T-helper 1 cell (primary cell): ENCODE measurements around the gene NPAS4.
"Not testable (repeated sequence)": the region's sequence is repeated elsewhere in the genome, so short reads cannot be mapped to it uniquely, and the experiment has no call there.

ENCODE experiments used
- DNase-seq, 5 donors: peaks; one replicate each; pipeline ENCODE4 v3.0.0-alpha.2; 2012 to 2020

NPAS4 gene

DNA sequence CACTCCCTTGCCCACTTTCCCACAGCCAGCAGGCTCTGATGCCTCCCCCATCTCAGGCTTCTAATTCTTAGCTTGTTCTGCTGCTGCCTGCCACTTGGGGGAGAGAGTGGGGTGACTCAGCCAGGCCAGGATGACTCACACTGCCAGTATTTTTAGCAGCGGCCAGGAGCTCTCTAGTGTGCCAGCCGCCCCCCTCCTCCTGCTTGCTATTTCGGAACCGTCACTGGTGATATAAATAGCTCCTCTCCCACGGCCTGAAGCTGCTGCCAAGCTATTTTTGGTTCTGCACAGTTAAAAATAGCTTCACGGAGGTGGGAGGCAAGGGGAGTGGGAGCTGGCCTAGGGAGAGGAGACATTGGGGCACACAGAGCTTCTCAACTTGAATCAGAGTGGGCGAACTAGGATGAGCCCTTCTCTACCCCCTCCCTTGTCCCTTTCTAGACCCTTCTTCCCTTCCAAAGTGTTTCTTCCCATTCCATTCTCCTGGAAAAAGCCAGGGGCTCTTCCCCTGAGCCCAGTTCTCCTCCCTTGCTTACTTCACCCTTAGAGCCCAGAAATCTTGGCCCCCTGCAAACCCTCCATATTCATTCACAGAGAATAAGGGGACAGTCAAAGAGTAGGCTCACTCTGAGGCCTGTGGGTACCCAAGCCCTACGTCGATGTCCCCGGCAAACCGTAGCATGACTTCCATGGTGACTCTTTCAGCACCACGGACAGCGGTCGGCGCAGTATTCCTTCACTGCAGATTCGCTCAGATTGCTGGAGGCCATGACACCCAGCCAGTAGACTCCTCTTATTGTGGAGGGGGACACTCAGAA, 2.5 kb upstream of the NPAS4 start:
- peak in 4 of 5 donors; percentile 26 to 50 (median 35) for DNase-seq

DNA sequence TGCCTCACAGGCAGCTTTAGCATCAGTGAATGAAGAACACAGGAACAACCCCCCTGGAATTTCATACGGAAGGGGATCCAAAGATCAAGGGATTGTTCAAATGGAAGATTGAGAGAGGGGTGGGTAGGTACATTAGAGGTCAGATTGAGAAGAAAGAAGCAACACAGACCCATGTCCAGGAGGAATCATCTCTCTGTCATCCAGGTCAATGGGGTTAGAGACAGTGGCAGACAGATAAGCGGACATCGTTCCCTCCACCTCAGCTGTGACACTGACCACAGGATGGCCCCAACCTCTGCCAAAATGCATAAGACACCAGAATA, 1.9 kb upstream of the NPAS4 start:
- DNase-seq, result no peak

DNA sequence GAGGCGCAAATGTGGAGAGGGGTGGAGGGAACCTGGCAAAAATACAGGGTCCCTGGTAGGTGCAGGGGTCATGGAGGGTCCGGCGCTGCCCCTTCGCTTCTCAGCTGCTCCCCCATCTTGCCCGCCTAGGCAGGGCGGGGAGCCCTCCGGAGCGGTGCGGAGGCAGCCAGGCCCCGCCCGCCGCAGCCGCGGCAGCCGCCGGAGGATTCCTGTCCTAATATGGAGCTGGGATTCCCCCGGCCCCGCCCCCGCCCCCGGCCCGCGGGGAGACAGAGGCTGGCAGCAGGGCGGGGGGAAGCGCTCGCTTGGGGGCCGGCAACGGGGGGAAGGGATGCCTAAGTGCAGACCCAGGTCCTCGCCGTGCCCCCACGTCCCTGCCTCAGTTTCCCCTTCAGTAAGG, 1.0 kb upstream of the NPAS4 start:
- no peak for DNase-seq

DNA sequence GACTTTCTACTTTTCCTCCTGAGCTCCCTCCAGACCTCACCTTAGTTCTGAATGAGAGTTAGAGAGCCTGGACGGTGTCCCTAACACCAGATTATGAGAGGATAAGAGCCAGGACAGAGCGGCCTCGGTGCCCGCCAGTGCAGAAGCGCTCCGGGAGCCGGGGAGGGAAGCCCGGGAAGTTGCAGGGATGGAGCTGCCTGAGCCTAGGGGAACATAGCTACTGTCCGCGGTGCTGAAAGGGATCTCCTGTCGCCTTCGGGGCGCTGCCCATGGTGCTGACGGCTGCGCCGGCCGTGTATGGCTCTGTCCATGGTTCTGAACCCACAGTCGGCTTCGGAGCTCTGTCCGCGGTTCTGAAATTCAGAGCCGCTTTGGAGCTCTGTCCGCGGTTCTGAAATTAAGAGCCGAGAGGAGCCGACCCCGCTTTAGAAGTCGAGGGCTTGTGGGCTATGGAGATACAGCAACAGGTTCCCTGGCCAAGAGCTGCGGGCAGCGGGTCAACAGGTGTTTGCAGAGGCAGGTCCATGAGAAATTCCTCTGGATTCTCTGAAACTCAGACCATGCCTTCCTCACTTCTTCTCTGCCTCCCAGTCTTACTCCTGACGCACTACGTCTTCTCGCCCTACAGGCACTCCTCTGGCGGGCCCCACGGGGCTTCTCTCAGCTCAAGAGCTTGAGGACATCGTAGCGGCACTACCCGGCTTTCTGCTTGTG, 814 bp downstream of the NPAS4 start:
- DNase-seq, result peak; percentile 68 to 88 (median 81)

DNA sequence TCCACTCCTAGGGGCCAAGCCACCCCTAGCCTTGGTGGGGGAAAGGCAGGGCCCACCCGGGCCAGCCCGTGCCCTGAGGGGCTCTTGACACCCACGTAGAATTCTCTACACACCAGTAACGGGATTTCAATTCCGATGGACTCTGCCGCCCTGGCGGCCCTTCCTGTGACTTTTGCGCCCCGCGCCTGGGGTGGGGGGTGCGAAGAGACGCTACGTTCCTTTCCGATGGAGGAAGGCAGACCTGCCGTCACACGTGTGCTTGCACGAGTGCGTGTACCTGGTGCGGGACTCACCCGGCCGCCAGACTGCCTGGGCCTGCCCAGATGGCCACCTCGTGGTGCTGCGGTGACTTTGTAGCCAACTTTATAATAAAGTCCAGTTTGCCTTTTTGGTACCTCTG, 5.5 kb downstream of the NPAS4 start:
- no peak for DNase-seq

DNA sequence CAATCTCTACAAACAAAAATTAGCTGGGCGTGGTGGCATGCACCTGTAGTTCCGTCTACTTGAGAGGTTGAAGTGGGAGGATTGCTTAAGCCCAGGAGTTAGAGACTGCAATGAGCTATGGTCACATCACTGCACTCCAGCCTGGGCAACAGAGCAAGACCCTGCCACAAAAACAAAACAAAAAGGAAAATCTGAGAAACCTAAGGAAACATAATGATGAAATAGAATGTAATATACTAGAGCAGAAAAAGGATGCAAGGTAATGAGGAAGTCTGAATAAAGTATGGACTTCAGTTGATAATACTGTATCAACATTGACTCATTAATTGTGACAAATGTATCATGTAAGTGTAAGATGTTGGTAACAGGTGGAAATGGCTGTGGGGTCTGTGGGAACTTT, 8.1 kb downstream of the NPAS4 start:
- DNase-seq, result no peak

DNA sequence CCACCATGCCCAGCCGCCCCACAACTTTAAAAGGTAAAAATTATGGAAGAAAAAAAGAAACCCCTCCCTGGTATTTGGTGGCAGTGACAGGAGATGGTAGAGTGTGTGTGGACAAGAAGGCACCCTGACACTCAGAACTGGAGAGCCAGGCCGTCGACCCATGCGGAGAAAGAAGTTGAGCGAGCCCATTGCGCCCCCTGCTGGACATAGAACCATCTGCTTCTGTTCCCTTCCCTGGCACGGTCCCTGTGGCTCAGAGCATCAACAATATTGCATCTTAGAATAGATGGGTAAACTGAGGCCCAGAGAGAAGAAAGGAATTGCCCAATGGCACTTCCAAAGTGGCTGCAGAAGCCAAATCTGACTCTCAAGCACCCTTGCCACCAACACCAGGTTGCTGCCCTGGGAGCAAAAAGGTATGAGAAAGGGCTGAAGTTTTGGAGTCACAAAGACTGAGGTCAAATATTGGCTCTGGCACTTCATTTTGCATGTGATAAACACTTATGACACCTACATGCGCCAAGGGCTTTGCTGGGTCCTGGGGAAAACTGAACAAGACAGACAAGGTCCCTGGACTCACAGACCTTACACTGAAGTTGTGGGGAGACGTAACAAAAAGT, 9.3 kb downstream of the NPAS4 start:
- peak; percentile 32 to 69 (median 55) for DNase-seq

DNA sequence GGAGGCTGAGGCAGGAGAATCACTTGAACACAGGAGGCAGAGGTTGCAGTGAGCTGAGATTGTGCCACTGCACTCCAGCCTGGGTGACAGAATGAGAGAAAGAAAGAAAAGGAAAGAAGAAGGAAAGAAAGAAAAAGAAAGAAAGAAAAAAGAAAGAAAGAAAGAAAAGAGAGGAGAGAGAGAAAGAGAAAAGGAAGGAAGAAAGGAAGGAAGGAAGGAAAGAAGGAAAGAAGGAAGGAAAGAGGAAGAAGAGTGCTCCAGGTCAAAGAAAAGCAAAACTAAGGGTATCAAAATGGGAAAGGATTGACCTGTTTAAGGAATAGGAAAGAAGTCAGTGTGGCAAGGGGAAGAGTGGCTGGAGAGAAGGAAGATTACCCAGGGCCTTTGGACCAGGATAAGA, 10.5 kb downstream of the NPAS4 start:
- DNase-seq, result not testable (repeated sequence)

DNA sequence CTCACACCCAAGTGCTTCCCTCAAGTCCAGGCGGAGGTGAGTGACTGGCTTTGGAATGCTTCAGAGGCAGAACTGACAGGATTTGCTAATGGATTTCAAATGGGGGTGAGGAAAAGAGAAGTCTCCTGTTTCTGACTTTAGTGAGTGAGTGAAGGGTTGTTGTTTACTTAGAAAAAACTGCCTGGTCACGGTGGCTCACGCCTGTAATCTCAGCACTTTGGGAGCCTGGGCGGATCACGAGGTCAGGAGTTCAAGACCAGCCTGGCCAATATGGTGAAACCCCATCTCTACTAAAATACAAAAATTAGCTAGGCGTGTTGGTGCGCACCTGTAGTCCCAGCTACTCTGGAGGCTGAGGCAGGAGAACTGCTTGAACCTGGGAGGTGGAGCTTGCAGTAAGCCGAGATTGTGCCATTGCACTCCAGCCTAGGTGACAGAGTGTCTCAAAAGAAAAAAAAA, 11.1 kb downstream of the NPAS4 start:
- DNase-seq, result not testable (repeated sequence)

DNA sequence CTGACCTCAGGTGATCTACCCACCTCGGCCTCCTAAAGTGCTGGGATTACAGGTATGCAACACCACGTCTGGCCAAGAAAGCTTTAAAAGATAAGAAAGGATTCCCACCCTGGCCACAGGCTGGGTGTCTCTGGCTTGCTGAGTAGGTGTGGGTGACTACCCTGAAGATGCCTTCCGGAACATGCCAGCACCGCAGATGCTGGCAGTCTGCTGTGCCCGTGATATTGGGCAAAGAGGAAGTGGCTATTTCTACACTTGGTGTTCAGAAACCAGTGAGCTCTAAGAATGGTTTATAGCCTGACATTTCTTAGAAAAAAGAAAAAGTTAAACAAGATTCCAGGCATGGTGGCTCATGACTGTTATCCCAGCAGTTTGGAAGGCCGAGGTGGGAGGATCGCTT, 11.8 kb downstream of the NPAS4 start:
- no peak for DNase-seq

DNA sequence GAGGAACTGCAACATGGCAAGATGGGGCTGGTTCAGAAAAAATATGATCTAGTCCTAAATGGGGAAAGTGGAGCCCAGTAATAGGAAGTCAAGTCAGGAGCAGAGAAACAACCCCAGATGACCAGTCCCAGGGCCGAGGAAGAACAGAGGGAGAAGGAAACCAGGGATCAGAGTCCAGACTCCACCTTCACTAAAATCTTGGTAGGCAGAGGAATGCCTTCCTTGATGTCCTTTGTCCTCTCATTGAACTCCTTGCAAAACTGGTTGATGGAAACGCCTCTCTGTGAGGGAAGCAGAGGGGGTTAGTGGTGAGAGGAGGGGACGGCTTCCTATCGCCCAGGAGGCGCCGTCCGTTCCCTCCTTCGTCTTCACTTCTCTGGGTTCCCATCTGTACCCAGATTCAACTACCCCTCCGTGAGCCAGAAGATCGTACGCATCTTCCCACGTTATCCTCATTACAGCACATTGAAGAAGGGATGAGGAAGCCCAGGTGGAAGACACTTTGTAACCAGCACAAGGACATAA, 17.2 kb downstream of the NPAS4 start:
- DNase-seq, result no peak

DNA sequence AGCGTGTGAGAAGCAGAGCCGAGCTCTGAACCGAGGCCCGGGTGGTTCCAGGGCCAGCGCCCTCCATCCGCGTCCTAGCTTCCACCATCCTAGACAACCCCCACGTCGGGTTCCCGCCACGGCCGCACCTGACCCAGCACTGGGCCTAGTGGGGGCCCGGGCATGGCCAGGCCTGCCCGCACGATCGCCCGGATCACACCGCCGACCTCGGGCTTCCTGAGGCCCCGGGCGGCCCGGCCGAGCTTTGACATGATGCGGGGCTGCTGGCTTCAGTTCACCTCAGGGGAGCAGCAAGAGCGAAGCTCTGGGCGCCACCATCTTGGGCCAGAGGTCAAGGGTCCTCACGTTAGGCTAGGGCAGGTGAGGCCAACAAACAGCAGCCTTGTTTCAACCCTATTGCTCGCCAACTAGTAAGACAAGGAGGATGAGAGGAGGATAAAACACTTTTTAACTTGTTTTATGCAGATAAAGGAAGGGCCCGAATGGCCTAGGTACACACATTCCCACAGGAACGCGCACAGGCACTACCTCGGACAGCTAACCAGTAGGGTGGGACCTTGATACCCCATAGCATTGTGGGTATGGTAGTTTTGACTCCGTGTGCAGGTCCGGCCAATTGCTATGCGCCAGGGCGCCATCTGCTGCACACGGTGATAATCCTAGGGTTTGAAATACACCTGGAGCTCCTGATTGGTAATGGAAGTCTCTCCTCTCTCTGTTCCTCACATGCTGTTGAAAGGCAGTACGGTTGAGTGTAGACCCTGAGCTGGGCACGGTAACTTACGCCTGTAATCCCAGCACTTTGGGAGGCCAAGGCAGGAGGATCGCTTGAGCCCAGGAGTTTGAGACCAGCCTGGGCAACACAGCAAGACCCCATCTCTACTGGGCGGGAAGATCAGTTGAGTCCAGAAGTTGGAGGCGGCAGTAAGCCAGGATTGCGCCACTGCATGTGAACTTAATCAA, 17.9 kb downstream of the NPAS4 start, which contains the start of gene MRPL11:
TSS of gene MRPL11 (minus strand) at position 345 of the 963 bp plus-strand sequence. CDS start at position 251, 94 bp downstream.
- DNase-seq, result peak; percentile 64 to 91 (median 79)

DNA sequence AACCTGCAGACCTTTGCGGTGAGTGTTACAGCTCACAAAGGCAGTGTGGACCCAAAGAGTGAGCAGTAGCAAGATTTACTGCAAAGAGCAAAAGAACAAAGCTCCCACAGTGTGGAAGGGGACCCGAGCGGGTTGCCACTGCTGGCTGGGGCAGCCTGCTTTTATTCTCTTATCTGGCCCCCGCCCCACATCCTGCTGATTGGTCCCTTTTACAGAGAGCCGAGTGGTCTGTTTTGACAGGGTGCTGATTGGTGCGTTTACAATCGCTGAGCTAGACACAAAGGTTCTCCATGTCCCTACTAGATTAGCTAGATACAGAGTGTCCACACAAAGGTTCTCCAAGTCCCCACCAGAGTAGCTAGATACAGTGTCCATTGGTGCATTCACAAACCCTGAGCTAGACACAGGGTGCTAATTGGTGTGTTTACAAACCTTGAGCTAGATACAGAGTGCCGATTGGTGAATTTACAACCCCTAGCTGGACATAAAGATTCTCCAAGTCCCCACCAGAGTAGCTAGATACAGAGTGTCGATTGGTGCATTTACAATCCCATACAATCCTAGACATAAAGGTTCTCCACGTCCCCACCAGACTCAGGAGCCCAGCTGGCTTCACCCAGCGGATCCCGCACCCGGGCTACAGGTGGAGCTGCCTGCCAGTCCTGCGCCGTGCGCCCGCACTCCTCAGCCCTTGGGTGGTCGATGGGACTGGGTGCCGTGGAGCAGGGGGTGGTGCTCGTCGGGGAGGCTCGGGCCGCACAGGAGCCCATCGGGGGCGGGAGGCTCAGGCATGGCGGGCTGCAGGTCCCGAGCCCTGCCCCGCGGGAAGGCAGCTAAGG, 19.5 kb downstream of the NPAS4 start:
- not testable (repeated sequence) for DNase-seq

DNA sequence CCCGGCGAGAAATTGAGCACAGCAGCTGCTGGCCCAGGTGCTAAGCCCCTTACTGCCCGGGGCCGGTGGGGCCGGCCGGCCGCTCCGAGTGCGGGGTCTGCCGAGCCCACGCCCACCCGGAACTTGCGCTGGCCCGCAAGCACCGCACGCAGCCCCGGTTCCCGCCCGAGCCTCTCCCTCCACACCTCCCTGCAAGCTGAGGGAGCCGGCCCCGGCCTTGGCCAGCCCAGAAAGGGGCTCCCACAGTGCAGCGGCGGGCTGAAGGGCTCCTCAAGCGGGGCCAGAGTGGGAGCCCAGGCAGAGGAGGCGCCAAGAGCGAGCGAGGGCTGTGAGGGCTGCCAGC, 20.1 kb downstream of the NPAS4 start:
- DNase-seq, result not testable (repeated sequence)

DNA sequence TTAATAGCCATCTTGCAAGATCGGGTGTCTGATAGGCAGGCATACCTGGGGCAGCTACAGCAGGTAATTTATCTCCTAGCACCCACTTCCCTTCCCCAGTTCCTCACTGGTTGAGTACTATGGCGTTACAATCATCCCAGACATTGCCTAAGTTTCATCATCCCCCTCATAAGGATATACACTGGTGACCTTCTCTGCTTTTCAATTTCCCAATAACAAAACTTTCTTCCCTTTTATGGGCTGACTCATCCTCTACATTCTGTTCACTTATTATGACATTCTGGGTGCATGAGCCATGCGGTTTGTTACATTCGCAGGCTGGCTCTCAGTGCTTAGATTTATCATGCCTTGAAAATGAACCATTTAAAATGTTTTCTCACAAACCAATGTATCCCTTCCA, 22.8 kb downstream of the NPAS4 start:
- no peak for DNase-seq

DNA sequence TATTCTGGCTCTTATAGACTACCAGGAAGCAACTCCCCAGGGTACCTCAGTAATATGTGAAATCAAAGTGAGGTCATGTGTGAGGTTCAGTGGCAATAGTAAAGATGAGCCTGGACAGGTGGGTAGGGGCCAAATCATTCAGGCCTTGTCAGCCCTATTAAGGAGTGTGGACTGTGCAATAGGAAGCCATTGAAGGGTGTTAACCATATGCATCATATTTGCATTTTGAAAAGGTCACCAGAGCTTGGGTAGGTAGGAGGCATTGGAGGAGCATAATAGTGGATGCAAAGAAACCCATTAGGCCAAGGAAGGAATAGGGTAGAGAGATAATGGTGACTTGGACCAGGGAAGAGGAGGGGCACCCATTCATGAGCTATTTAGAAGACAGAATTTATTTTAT, 26.2 kb downstream of the NPAS4 start:
- DNase-seq, result no peak

DNA sequence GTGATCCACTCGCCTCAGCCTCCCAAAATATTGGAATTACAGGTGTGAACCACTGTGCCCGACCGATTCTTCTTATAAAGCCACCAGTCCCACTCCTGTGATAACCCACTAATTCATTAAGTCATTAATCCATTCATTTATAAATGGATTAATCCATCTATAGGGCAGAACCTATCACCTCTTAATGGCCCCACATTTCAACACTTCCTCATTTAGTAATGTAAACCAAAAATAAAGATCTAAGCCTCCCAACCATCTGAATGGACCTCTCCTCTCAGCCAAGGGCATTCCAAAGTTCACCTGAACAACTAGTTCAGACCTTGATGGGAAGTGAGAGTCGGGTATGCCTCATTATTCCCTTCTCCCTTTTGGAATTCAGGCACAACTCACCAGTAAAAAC, 27.7 kb downstream of the NPAS4 start:
- DNase-seq, result no peak

DNA sequence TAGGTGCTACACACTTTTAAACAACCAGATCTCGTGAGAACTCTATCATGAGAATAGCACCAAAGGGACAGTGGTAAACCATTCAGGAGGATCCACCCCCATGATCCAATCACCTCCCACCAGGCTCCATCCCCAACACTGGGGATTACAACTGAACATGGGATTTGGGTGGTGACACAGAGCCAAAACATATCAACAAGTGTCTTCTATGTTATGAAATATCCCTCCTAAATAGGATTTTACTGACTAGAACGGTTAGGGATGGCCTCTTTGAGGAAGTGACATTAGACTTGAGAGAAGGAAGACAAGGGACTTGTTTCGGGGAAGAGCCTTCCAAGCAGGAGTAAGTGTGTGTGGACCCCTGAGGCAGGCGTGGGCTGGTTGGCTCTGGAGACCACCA, 29.7 kb downstream of the NPAS4 start:
- no peak for DNase-seq

DNA sequence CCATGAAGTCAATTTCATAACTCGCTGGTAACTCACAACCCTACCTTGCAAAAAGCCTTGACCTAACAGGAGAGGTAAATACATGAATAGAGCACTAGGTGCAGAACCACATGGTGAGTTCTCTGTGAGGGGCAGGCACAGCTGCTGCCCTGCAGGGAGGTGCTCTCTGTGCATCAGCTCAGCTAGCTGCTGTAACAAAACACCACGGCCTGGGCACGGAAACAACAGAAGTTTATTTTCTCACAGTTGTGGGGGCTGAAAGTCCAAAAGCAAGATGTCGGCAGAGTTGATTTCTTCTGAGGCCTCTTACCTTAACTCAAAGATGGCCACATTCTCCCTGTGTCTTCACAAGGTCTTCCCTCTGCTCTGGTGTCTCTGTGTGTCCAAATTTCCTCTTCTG, 30.8 kb downstream of the NPAS4 start:
- no peak for DNase-seq

DNA sequence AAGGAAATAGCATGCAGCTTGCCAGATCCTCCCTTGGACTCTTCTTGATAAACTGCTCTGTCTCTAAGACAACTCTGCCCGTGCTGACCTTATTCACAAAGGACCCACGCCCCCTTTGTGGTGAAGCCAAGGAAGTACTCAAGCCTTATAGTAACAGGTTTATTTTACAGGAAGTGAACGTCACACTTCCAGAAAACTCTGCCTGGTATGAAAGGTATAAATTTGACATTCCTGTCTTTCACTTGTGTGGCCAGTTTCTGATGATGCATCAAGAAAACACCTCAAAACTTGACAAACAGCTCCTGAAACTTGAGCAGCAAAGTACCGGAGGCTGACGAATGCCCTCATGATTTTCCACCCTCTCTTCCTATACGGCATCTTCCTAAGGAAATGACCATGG, 33.4 kb downstream of the NPAS4 start:
- no peak for DNase-seq

DNA sequence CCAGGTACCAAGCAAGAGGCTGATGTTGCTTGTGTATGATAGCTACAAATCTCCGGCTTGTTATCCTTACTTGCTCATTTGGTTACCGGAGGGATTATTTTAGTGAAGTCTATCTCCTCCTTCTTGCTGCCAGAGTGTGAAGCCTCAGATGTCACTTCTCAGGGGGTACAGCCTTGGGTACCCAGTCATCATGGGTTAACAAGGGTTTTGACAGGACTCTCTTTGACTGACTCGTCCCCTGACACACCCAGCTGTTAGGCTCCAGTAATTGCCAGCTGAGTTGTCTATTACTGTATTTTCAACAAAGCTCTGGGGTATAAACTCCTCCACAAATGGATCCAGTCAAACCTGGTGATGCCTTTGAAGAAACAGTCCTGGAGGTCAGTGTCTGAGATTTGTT, 34.0 kb downstream of the NPAS4 start:
- DNase-seq, result no peak
